GM21381 (cell line): ENCODE results near the gene GLMP.
A peak's percentile ranks its signal among the peaks of the same experiment; 100 is the strongest.

Experiments
- ATAC-seq: cut with Tn5 transposase; IDR thresholded peaks from one replicate; pipeline ENCODE4 v1.9.1; 2021; ENCODE audit warnings: mild to moderate bottlenecking, moderate library complexity; ENCODE audit not compliant: unreplicated experiment

Gene GLMP

DNA sequence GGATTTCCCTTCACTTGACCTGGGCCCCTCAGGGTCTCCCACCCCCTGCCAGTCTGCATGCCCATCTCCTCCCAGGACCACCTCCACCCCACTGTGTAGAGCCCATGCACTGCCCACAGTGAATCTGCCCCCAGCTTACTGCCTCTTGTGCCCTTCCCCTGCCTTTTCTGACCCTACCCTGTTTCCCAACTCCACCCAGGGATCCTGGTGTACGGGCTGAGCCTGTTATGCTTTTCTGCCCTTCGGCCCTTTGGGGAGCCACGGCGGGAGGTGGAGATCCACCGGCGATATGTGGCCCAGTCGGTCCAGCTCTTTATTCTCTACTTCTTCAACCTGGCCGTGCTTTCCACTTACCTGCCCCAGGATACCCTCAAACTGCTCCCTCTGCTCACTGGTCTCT, 9.4 kb downstream of the GLMP start:
- no peak for ATAC-seq

- ATAC-seq = no peak
Measured at GRCh38 chr1:156285437-156285836, 10.0 kb downstream of the GLMP start.

GRCh38 chr1:156284757-156285156, 10.7 kb downstream of the GLMP start:
- no peak for ATAC-seq

DNA sequence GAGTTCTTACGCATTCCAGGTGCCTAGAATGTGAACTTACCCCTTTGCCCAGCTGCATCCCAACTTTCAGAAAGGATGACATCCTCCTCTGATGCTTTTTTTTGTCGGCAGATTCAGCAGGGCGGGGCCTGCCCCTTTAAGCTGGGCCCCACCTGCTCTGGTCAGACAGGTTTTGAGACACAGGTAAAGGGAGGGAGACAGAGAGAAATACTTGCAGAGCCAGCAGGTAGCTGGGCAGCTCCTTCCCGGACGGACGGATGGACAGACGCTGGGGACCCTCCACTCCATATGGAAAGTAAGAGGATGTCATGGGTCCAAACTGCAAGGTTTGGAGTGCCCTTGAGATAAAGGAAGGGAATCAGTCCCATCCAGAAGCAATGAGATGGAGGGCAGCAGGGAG, 11.4 kb downstream of the GLMP start, which contains the start of gene TMEM79:
TMEM79 (plus strand) TSS at position 214 of the 400 bp plus-strand sequence. CDS start 902 bp downstream, outside the sequence.
- no peak for ATAC-seq

- no peak for ATAC-seq
Measured at GRCh38 chr1:156283521-156283920, 12.0 kb downstream of the GLMP start.

GRCh38 chr1:156282479-156283222, 12.8 kb downstream of the GLMP start, which contains the start of gene SMG5:
Gene SMG5, minus strand, starts transcription at chr1:156282825. Its CDS starts 145 bp downstream, at chr1:156282680.
- ATAC-seq = peak; percentile 74

DNA sequence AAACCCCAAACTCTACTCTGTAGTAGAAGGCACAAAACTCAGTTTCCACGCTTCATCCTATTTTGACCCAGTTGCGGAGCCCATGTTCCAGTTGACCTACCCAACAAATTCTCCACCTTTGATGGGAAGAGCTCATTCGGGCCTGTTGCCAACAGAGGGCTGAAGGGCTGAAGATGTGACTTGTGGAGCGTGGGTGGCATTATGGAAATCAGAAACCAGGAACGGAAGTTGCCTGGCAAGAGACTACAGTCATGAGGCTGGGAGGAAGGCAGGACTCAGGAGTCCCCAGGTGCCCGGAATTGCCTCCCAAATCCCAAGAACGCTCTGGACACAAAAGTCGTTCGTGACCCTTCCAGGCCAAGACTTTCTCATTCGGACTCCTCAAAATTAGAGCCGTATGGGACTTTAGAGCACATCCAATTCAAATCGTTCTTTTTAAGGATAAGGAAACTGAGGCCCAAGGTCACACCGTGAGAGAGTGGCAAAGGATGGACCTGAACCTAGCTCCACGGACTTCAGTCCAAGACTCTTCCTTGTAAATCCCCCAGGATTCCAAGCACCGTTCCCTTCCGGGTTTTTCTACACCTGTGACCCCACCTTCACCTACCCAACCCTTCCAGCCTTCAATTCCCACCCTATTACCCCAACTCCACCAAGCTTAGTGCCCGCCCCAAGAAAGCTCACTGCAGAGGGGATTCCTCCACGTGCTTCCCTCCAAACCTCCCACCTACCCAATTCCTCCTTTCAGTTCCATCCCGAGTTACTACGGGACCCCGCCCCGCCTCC, 13.6 kb downstream of the GLMP start:
- ATAC-seq = peak; percentile 13

- ATAC-seq = no peak
Measured at GRCh38 chr1:156281281-156281680, 14.2 kb downstream of the GLMP start.

- no peak for ATAC-seq
Measured at GRCh38 chr1:156279837-156280236, 15.6 kb downstream of the GLMP start.

DNA sequence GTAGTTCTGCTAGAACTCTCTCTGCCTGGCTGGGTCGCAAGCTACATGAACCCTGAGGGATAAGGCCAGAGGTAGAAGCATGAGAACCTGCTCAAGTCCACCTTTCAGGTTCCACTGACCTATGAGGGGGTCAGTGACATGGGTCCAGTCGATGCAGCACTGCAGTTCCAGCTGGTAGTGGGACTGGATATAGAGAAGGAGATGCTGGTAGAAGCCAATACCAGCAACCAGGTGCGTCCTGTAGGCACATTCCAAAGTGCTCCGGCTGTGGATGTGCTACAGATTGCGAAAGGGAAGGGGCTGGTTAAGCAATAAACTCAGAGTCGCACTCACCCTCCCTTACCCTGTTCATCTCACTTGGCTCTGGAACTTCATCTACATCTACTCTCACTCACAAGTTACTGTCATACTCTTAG, 18.5 kb downstream of the GLMP start:
- ATAC-seq = no peak

DNA sequence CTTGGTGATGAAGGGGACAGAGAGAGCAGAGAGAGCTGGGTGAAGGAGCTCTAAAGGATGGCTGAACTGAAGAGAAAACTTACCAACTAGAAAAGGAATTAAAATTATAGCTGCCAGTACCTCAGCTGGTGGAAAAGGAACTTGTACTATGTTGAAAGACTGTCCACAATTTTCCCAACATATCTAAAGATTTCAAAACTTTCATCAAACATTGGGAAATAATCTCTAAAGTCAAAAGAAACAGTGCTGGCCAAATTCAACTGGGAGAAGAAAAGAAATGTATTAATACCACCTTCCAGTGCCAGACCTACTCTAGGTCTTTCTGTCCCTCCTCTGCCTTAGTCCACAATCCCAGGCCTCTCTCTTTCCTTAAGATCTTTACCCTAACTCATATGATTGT, 18.9 kb downstream of the GLMP start:
- ATAC-seq = no peak

- ATAC-seq = no peak
Measured at GRCh38 chr1:156270314-156270713, 25.2 kb downstream of the GLMP start.

DNA sequence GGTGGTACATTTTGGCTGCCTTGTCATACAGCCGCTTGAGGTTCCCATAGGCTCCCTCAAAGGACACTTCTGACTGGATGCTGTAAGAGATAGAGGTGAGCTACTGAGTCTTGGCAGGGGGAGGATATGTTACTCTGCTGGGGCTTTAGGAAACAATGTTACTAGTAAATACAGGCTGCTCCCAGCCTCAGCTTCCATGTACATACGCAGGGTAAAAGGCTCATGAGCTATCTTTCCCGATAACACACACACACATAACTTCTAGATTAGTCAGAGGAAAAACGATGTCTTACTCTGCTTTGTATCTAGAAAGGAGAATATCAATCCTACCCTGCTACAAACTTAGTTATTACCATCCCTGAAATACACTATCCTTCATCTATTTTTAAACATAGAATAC, 27.1 kb downstream of the GLMP start:
- ATAC-seq = no peak

GRCh38 chr1:156266051-156266450, 29.4 kb downstream of the GLMP start:
- no peak for ATAC-seq

- no peak for ATAC-seq
Measured at GRCh38 chr1:156263288-156263655, 32.2 kb downstream of the GLMP start.

DNA sequence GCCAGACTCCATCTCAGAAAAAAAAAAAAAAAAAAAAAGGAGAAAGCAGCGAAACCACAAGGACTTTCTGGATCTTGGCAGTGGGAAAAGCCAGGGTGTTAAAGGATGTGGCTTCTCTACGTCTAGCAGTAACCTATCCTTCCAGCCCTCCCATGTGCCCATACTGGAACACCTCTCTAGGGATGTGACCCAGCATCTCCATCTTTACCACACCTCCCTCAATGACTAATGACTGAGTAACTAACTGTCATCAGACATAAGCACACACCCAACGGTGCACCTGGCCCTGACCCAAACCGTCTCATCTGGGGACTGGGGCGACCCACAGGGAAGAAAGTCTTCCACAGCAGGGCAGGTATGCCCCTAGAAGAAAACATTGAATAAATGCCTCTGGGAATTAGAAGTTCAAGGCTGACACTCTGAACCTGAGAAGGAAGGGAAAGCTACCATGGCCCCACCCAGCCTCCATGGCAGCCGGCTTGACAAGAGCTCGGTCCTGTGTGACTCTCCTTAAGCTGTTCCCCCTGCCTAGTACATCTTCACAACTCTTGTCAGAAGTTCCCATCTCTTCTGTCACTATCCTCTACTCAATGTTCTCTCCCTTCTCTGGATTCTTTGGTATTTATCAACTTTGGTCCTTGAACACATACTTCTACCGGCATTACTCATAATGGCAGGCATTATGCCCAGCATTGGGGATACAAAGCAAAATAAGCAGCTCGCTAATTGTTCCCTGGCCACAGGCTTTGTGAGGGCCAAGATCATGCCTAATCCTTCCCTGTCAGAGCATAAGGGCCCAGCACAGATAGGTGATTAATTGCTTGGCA, 32.8 kb downstream of the GLMP start:
- no peak for ATAC-seq

GRCh38 chr1:156260896-156261295, 34.6 kb downstream of the GLMP start:
- no peak for ATAC-seq

DNA sequence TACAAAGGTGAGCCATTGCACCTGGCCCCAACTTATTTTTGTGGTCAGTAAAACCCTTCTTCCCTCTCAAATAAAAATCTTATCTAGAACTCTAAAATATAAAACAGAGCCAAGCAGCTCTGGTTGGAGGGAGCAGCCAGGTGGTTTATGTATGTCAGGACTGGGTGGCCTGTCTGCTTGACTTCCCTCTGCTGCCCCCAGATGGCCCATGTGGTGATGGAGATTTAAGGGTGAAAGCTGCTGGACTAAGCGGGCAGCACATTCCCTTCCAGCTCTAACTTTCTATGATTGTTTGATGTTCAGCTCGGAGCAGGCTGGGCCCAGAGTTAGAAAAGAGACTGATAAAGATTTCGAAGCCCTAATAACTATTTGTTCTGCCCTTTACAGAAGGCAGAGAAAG, 35.7 kb downstream of the GLMP start:
- no peak for ATAC-seq

DNA sequence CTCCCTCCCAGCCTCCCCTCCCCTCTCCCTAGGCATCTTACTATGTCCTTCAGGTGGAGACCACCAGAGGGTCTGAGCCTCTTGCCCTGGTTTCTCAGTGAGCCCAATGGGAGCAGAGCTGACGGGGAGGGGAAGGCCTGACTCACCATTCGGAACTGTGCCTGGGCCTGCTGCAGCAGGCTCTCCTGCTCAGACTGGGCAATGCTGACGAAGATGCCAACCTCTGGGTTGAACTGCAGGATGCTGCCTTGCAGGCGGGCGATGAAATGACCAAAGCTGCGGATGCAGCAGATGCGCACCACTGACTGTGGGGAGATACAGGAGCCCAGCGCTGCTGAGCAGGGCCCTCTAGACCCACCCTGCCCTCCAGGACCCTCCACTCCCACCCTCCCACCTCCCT, 36.6 kb downstream of the GLMP start:
- ATAC-seq = no peak

- ATAC-seq = no peak
Measured at GRCh38 chr1:156257711-156258110, 37.8 kb downstream of the GLMP start.

- ATAC-seq = no peak
Measured at GRCh38 chr1:156253634-156254033, 41.8 kb downstream of the GLMP start.
